KG1 (cell line): ENCODE results near the gene FMO4.
A peak's percentile ranks its signal among the peaks of the same experiment; 100 is the strongest.
"Not testable (repeated sequence)": the region's sequence is repeated elsewhere in the genome, so short reads cannot be mapped to it uniquely, and the experiment has no call there.

Source experiments
- DNase-seq: peaks from one replicate; lab custom pipeline; 2025; lab: John Stamatoyannopoulos, UW

Gene FMO4

GRCh38 chr1:171313835-171314320 lies at the start of gene FMO4:
TSS of gene FMO4 (plus strand) at chr1:171314183. CDS start at chr1:171319826, 5,643 bp downstream.
- peak; percentile 90 for DNase-seq

- no peak for DNase-seq
Observed at GRCh38 chr1:171265686-171266085, 48.3 kb upstream of the FMO4 start.

DNA sequence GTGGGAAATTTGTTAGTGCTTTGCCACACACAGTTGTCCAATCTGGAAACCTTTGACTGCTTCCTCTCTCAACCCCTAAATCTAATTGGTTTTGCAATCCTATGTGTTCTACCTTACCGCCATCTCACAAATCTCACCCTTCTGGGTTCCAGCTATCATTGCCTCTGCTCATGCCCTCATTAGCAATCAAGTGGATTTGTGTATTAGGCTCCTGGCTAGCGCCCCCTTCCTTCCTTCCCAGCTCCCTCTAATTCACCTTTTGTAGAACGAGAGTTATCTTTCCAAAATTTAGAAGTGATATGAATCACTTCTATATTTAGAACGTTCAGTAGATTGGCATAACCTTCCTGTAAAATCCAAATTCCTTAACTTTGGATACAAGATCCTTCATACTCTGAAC lies 47.1 kb upstream of the FMO4 start:
- no peak for DNase-seq

DNA sequence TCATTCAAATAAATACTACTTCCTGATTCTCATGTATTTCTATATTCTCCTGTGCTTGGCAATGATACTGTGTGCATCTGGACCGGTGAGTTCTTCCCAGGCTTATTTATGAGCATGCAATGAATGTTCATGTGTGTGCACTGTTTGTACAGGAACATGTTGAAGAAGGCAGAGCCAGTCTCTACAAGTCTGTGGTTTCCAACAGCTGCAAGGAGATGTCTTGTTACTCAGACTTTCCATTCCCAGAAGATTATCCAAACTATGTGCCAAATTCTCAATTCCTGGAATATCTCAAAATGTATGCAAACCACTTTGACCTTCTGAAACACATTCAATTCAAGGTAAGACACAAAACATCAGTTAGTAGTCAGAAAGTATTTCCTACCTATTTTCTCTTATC lies 46.6 kb upstream of the FMO4 start:
- DNase-seq = no peak

DNA sequence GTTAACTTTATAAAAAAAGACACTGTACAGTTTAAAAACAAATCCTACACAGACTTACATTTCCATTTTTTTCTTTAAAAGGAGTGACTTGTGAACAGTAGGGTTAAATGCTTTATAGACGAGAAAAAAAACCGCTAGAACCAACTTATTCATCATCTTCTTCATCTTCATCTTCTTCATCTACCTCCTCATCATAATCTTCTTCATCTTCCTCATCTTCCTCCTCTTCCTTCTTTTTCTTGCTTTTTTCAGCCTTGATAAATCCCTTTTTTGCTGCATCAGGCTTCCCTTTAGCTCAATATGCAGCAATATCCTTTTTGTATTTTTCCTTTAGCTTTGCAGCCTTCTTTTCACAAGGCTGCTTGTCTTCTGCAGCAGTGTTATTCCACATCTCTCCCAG lies 43.2 kb upstream of the FMO4 start:
- DNase-seq = no peak

DNA sequence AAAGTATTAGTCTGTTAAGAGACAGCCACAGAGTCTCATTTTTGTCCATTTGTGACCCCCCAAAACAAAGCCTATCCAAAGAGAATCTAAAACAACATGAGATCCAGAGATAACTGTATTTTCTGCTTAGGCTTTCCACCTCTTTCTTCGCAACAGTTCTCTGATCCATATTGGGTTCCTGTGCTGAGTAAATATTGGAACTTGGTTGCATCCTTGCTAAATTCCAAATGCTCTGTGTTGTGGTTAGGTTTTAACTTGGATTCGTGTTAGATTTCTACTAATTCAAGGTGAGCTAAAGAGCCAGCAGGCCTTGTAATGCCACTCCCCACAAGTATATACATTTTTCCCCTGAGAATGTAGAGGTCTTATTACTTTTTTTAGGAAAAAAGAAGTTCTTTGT lies 36.4 kb upstream of the FMO4 start:
- DNase-seq = no peak

GRCh38 chr1:171279234-171279633 lies 34.7 kb upstream of the FMO4 start:
- DNase-seq = no peak

- DNase-seq = no peak
Observed at GRCh38 chr1:171279678-171280077, 34.3 kb upstream of the FMO4 start.

DNA sequence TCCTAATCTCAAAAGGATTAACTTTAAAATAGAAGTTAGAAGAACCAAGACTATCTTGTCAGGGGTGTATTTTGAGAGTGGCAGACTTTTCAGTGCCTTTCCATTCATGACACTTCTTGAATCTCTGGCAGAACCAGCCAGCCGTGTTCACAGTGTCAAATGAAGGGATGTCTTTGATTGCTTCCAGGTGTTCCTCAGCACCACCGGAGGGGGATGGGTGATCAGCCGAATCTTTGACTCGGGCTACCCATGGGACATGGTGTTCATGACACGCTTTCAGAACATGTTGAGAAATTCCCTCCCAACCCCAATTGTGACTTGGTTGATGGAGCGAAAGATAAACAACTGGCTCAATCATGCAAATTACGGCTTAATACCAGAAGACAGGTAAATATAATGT lies 33.4 kb upstream of the FMO4 start:
- no peak for DNase-seq

DNA sequence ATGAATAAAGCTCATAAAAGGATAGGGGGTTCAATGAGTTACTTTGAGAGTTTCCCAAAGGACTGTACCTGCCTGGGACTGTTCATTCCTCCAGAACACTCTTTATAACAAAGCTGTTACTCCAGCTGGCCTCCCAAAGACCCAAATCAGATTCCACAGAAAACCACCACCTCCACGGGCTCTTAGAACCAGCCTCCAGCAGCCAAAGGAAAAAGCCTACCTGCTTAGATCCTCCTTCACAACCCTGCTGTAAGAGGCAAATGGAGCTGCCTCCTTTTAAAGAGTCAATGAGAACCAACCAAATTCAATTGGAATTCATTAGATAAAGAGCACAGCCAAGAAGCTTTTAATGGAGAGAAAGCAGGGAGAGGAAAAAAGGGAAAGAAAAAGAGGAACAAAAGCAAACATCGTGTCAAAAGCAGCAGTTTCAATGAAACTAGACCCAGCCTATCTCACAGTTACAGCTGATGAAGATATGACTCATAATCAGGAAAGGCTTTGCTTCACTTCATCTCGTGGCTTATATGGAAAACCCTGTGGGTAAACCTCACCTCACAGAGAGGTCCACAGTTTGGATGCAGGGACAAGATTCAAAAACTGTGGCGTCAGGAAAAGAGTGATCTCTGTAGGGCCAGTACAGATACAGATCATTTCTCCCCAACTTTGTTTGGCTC lies 27.8 kb upstream of the FMO4 start:
- DNase-seq = no peak

DNA sequence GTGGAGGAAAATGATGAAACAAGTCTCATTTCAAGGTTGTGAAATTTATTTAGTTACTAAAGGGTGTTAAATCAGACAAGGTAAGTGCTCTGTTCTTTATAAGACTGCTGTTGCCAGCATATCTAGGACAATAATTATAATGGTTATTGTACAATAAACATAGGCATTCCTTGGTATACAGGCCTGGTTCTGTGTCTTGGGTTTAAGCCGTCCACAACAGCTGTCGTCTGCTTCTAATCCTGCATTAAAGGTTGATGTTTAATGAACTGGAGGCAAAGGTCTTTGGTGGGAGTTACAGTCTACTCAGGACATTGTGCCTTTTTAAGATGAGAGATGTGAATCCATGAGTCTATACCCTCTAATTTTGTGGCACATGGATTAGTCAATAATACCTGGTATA lies 23.4 kb upstream of the FMO4 start:
- no peak for DNase-seq

GRCh38 chr1:171292799-171293198 lies 21.2 kb upstream of the FMO4 start:
- no peak for DNase-seq

GRCh38 chr1:171295383-171295782 lies 18.6 kb upstream of the FMO4 start:
- DNase-seq = not testable (repeated sequence)

- DNase-seq = no peak
Observed at GRCh38 chr1:171295821-171296220, 18.2 kb upstream of the FMO4 start.

DNA sequence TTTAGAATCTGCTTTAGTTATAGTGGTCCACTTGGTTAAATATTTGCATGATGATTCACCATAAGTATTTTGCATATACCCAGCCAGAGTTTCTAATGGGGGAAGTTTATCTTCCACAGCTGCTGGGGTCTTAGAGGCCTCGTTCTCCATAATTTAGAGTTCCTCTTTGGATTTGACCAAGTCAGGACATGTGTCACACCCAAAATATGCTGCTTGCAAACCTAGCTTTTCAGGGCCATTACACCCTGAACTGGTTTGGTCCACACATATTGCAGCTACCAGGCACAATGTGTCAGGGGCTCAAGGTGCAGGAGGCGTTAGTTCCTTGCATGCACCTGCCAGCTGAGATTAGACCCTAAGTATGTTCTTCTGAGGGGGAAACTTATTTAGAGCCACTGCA lies 17.1 kb upstream of the FMO4 start:
- DNase-seq = no peak

- DNase-seq = no peak
Observed at GRCh38 chr1:171298696-171299095, 15.3 kb upstream of the FMO4 start.

DNA sequence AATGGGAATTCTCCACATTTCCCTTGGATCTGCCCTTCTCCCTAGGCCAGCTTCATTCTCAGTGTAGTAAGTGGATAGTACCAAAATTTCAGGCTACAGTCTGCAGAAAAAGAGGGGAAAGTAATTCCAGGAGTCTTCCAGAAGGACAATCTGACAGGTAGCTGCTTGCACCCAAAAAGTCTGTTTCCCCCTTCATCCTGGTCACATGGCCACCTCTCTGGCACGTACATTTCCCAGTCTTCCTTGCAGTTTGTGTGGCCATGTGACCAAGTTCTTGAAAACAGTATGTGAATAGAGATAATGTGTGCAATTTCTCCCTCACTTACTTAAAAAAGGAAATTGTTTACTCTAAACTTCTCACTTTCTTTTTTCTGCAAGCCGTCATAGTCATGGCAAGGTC lies 14.6 kb upstream of the FMO4 start:
- no peak for DNase-seq

DNA sequence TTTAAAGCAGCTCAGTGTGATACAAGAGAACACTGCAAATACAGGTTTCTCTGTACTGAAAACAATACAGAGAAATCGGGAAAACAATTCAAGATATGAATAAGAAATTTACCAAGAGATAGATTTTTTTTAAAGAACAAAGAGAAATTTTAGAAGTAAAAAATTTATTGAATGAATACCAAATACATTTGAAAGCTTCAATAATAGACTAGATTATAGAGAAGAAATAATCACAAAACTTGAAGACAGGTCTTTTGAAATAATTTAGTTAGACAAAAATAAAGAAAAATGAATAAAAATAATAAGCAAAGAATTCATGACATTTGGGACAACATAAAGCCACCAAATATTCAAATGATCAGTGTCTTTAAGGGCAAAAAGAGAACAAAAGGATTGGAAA lies 13.6 kb upstream of the FMO4 start:
- DNase-seq = no peak

- no peak for DNase-seq
Observed at GRCh38 chr1:171310661-171311087, 3.3 kb upstream of the FMO4 start.

- DNase-seq = no peak
Observed at GRCh38 chr1:171311771-171312558, 2.0 kb upstream of the FMO4 start.

DNA sequence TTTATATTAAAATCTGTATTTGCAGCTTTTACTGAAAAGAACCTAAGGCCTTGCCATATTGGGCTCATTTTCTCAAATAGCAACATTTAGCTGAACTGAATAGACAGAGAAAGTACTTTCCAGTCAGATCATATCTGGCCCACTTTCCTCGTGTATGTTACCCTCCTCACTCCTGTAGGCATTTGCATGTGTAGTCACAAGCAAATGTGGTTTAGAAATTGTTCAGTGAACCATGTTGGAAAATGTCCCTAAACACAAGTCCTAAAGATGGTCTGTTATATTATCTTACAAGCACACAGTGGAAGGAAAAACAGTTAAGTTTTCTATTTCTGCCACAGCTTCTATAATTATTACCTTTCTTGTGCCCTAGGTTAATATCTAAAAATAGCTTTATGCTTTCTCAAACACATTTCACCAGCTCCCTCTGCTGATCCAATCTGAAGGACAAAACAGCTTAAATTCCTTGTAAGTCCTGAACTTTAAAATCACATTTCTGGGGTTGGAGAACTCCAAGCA lies 606 bp upstream of the FMO4 start:
- no peak for DNase-seq

DNA sequence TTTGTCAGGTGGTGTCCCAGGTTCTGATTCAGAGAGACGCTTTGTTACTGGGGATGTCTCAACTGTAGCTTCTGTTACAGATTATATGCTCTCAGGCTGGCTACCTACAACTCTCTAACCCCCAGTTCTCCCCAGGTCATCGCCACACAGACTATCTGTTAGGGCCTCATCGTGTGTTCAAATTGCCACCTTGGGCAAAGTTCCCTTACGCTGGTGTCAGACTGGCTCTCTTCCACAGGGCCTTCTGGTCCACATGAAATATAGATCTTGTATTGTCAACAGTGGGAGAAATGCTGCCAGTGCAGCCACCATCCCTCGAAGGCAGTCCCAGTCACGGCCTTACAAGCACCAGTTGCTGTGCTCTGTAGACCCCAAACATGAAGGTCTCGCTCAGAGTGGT lies 15.3 kb downstream of the FMO4 start:
- DNase-seq = no peak

DNA sequence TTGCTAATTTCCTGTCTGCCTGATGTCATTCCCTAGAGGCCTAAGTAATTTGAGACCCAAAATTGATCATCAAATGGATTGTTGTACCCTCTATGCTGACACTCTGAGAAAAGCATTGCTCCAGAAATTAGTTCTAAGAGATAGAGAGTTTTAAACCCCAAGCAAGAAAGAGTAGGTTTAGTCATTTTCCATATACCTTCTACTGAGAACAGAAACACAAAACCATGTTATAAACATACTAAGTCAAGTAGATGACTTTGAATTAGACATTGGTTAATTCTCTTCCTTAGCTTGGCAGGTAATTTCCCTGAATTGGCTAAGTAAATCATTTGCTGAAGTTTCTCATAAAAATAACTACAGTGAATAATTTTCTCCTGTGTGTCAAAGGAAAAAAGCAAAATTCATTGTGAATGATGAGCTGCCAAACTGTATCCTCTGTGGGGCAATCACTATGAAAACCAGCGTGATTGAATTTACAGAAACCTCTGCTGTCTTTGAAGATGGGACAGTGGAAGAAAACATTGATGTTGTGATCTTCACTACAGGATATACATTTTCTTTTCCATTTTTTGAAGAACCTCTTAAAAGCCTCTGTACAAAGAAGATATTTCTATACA lies 20.1 kb downstream of the FMO4 start:
- DNase-seq = no peak
